Spleen (tissue), 11 donors: ENCODE results near the gene CDHR2. TPM values are rescaled to one million over a fixed set of nuclear protein-coding genes. Genes with fewer than 3 reads are reported as not detected.

Source experiments
- DNase-seq: peaks from one replicate; pipeline ENCODE4 v3.0.0-alpha.2; 2020
- H3K27ac ChIP-seq, 8 donors: fragments of 200-600 bp; sonication (generic) in 7 of 8; 1 replicate in 4 of 8; 2 replicates in 4 of 8; pipeline versions ENCODE4 v1.5.0 to v1.8.0; 2016 to 2021; ENCODE audit warnings: inconsistent platforms in 4 of 8, mild to moderate bottlenecking in 4 of 8, moderate library complexity in 1 of 8
- H3K27me3 ChIP-seq, 7 donors: fragments of 200-600 bp; sonication (generic) in 6 of 7; replicated peaks in 1 of 7; 1 replicate in 4 of 7; 2 replicates in 3 of 7; pipeline versions ENCODE4 v1.5.0 to v1.8.0; 2016 to 2021; ENCODE audit warnings: inconsistent platforms in 3 of 7, mild to moderate bottlenecking in 1 of 7
- H3K36me3 ChIP-seq, 6 donors: fragments of 200-600 bp; sonication (generic) in 5 of 6; 1 replicate in 4 of 6; 2 replicates in 2 of 6; pipeline versions ENCODE4 v1.5.0 to v1.8.0; 2016 to 2021; ENCODE audit warnings: inconsistent platforms in 2 of 6
- H3K4me1 ChIP-seq, 6 donors: fragments of 200-600 bp; sonication (generic) in 5 of 6; 1 replicate in 3 of 6; 2 replicates in 3 of 6; pipeline versions ENCODE4 v1.5.0 to v1.8.0; 2016 to 2021; ENCODE audit warnings: inconsistent platforms in 3 of 6
- H3K4me3 ChIP-seq, 8 donors: fragments of 200-600 bp; sonication (generic) in 7 of 8; 1 replicate in 4 of 8; 2 replicates in 4 of 8; pipeline versions ENCODE4 v1.5.0 to v1.8.0; 2016 to 2021; ENCODE audit warnings: inconsistent platforms in 4 of 8, mild to moderate bottlenecking in 4 of 8, moderate library complexity in 2 of 8
- H3K9me3 ChIP-seq, 8 donors: fragments of 200-600 bp; sonication (generic) in 7 of 8; 1 replicate in 4 of 8; 2 replicates in 4 of 8; pipeline versions ENCODE4 v1.5.0 to v1.8.0; 2016 to 2021; ENCODE audit warnings: inconsistent platforms in 4 of 8
- CTCF ChIP-seq, 11 experiments: fragments of 200-600 bp in 7 of 11; fragments of 450-650 bp in 4 of 11; sonication (generic) in 4 of 11; IDR thresholded peaks in 8 of 11; conservative IDR thresholded peaks in 3 of 11; 1 replicate in 7 of 11; 2 replicates in 4 of 11; pipeline versions ENCODE4 v1.4.0 to v1.8.0; 2016 to 2021; ENCODE audit warnings: antibody characterized with exemption in 11 of 11, inconsistent platforms in 4 of 11, mild to moderate bottlenecking in 1 of 11
- POLR2A ChIP-seq, 3 donors: fragments of 450-650 bp; IDR thresholded peaks; one replicate each; pipeline ENCODE4 v1.5.1; 2017; ENCODE audit warnings: antibody characterized with exemption in 3 of 3, mild to moderate bottlenecking in 1 of 3
- POLR2AphosphoS5 ChIP-seq, 3 donors: sonication (generic); formaldehyde crosslinking; IDR thresholded peaks; one replicate each; pipeline ENCODE4 v1.5.1; 2017; ENCODE audit warnings: antibody characterized with exemption in 3 of 3
- WGBS, 5 donors: extraction: QIAGEN DNeasy Blood & Tissue Kit in 3 of 5; methylation state at CpG; one replicate each; pipeline versions ENCODE4 v1.1.5 to v1.1.7; 2013 to 2018; 5-methylcytosine and 5-hydroxymethylcytosine counted together
- intact Hi-C: fragments of 100-400 bp; cut with DNase I; formaldehyde crosslinking; loops from one replicate; pipeline ENCODE4 v1.15.0; 2023; ENCODE audit warnings: low total_unique reads
- polyA plus RNA-seq, 3 donors: library from polyadenylated mRNA; stranded (reverse); fragments of 200-250 nt; gene quantifications; one replicate each; pipeline ENCODE4 v1.2.1, GENCODE V29; 2013
- total RNA-seq, 7 donors: library from RNA; depleted of rRNA in 3 of 7; stranded (reverse); fragments of >200 nt in 3 of 7; fragmentation: NEBNext Ultra II Directional in 4 of 7; extraction: Animal tissue kit (Norgen Biotek cat#: 25700) in 4 of 7; gene quantifications; one replicate each; pipeline versions ENCODE4 v1.1.0 to v1.2.1, GENCODE V29; 2016 to 2021
- donor health status: healthy with polysubstance abuse.
- donor health status: DM: no; HTN: no; CAD: no; lungs with moderate emphysema.
- donor health status: DM: no; HTN: no; CAD: no.
- donor health status: Bipolar disorder and iron deficiency.
- donor health status: healthy.
- donor health status: DM: no; HTN: no; CAD: no.
- donor health status: DM: yes; HTN: yes; CAD: no.

CDHR2 gene
- total and polyA plus RNA-seq, 10 donors: 0.02 to 1.4 (median 0.33) TPM; not detected in 2

DNA sequence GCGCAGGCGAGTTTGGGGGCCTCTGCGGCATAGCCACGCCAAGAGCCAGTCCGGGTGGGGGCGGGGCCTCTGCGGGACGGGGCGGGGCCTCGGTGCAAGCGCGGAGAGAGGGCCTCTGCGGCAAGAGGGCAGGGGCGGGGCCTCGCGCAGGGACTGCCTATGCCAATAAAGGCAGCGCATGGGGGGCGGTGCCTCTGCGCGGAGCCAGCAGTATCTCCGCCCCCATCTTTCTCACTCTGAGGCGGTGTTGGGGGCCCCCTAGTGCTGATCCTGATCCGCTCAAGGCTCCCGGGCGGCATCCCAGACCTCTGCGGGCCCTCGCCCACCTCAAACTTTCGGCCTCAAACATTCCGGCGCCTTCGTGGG lies 70.0 kb downstream of the CDHR2 start:
- Histone ChIP-seq H3K9me3 (no peaks in the 10 kb centered on the region), H3K4me3 (peak overlapping the region in 5 of 8 donors; percentile 6 to 53 (median 8)), H3K27ac (no peak overlapping the region), H3K4me1 (peaks cover 4 to 29% (median 22%) of the 10 kb centered on the region in 6 donors), H3K36me3 (no peaks in the 10 kb centered on the region), H3K27me3 (peaks cover 7 to 86% (median 59%) of the 10 kb centered on the region in 7 donors)
- TF ChIP-seq POLR2AphosphoS5 (IDR thresholded peaks at IDR 0.05): no peak
- TF ChIP-seq CTCF (IDR thresholded peaks at IDR 0.05 in 8 of 11, conservative IDR thresholded peaks at IDR 0.05 in 3 of 11): peak in 4 of 11 experiments; percentile 9 to 38 (median 14)
- peak; percentile 87 for DNase-seq
- intact Hi-C loops: no loop called here
- 2 to 5% (median 3%) methylated on average over 6 to 31 of the region's 31 CpGs for WGBS, 5 donors

DNA sequence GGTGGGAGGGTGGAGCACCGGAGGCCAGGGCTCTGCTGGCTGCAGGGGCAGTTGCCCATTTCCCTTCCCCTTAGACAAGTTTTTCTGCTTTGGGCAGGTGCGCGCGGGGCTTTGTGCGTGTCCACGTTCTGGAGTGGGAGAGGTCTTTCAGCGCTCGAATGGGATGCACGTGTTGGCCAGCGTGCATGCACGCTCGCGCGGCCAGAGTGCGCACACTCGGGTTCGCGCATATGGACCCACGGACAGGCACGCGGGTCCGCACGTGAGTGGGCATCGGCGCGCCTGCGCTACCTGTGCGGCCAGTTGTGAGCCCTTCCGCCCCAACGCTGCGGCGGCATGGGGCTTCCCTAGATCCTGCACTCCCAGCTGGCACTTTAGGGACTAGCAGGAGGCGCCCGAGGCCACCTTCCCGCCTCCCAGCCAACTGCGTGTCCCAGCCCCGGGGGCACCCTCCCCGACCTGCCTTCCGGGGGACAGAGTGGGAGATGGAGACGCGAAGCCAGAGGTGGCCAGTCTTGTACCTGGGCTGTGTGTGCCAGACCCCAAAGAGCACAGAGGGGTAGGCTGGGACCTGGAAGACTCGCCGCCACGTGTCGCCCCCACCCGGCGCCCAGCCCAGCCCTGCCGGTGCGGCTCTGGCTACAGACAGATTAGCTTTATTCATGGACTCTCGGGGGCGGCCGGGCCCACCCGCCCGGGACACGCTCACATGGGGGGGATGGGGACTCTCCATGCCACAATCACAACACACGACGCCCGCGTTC lies 70.6 kb downstream of the CDHR2 start:
- peaks cover 4 to 29% (median 22%) of the 10 kb centered on the region in 6 donors for H3K4me1 ChIP-seq
- peaks cover 7 to 92% (median 59%) of the 10 kb centered on the region in 7 donors for H3K27me3 ChIP-seq
- H3K4me3 ChIP-seq: peak overlapping the region in 5 of 8 donors; percentile 6 to 53 (median 8)
- 6 to 21% (median 17%) methylated on average over 17 to 59 of the region's 59 CpGs for WGBS, 5 donors
- no peaks in the 10 kb centered on the region for H3K9me3 ChIP-seq
- no peak overlapping the region for H3K27ac ChIP-seq
- intact Hi-C loops: no loop called here
- no peak for DNase-seq
- no peaks in the 10 kb centered on the region for H3K36me3 ChIP-seq
- TF ChIP-seq POLR2AphosphoS5 (IDR thresholded peaks at IDR 0.05) (no peak), POLR2A (IDR thresholded peaks at IDR 0.05) (no peak), CTCF (IDR thresholded peaks at IDR 0.05 in 8 of 11, conservative IDR thresholded peaks at IDR 0.05 in 3 of 11) (peak in 2 of 11 experiments; percentile 2 to 25)

- no peak for TF ChIP-seq POLR2A (IDR thresholded peaks at IDR 0.05)
- no peak for TF ChIP-seq POLR2AphosphoS5 (IDR thresholded peaks at IDR 0.05)
- no peak for TF ChIP-seq CTCF (IDR thresholded peaks at IDR 0.05 in 8 of 11, conservative IDR thresholded peaks at IDR 0.05 in 3 of 11)
- Histone ChIP-seq H3K9me3 (no peaks in the 10 kb centered on the region), H3K4me3 (peak overlapping the region in 1 of 8 donors; percentile 53), H3K4me1 (peaks cover 4 to 29% (median 22%) of the 10 kb centered on the region in 6 donors), H3K27me3 (peaks cover 7 to 90% (median 58%) of the 10 kb centered on the region in 7 donors), H3K36me3 (no peaks in the 10 kb centered on the region), H3K27ac (no peak overlapping the region)
- whole genome bisulfite sequencing, 5 donors: 6 to 11% (median 7%) methylated on average over 32 of the region's 32 CpGs
- intact Hi-C loops: no loop called here
- DNase-seq: no peak
Measured at GRCh38 chr5:176620333-176620981, 71.3 kb downstream of the CDHR2 start.

DNA sequence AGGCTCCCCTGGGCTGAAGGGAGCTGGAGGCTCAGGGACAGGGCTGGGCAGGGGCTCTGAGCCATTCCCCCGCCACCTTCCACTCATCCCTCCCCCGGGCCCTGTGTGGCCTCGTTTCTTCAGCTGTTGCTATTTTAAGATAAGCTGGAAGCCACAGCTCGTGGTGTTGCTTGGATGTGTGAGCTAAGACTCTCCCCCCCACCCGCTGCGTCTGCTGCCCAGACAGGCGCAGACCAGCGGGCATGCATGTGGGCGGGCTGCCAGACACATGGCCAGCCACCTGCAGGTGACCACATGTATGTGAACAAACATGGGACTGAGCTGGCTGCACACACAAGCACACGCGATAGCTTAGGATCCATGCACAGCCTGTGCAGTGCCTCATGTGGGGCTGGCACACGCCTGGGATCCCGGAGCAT lies 72.5 kb downstream of the CDHR2 start:
- no peaks in the 10 kb centered on the region for H3K36me3 ChIP-seq
- no peaks in the 10 kb centered on the region for H3K9me3 ChIP-seq

More for the DNA sequence above, 72.5 kb downstream of the CDHR2 start:
- H3K4me3 ChIP-seq: no peak overlapping the region
- intact Hi-C loops: no loop called here
- TF ChIP-seq POLR2A (IDR thresholded peaks at IDR 0.05) (no peak), CTCF (IDR thresholded peaks at IDR 0.05 in 8 of 11, conservative IDR thresholded peaks at IDR 0.05 in 3 of 11) (no peak), POLR2AphosphoS5 (IDR thresholded peaks at IDR 0.05) (no peak)
- H3K27ac ChIP-seq: no peak overlapping the region
- peaks cover 7 to 90% (median 47%) of the 10 kb centered on the region in 7 donors for H3K27me3 ChIP-seq
- no peak for DNase-seq
- H3K4me1 ChIP-seq: peaks cover 4 to 29% (median 22%) of the 10 kb centered on the region in 6 donors
- 55 to 66% (median 62%) methylated on average over 11 to 13 of the region's 13 CpGs for WGBS, 5 donors
